PC-9 (cell line): Measurements from ENCODE around the gene ARFGEF3. TPM values are rescaled to one million over a fixed set of nuclear protein-coding genes. Genes with fewer than 3 reads are reported as not detected.

Experiments used
- BruUV-seq: library from RNA; stranded (reverse); fragments of 400-500 nt; replicated peaks from 2 replicates; lab custom pipeline; 2021; lab: Mats Ljungman, UMichigan
- CTCF ChIA-PET: fragments of 300-600 bp; sonication (Branson Sonifier 250); formaldehyde crosslinking; loops from one replicate; lab custom pipeline; 2022; ENCODE audit warnings: antibody characterized with exemption; lab: Charles Lee
- POLR2A ChIA-PET: fragments of 300-600 bp; sonication (Branson Sonifier 250); formaldehyde crosslinking; loops from one replicate; lab custom pipeline; 2022; ENCODE audit warnings: antibody characterized with exemption; ENCODE audit not compliant: unreplicated experiment; lab: Charles Lee
- DNase-seq, 2 experiments: peaks; one replicate each; pipeline versions ENCODE4 v3.0.0 to v3.0.0-alpha.2; 2015 to 2022; ENCODE audit warnings: mixed read lengths in 1 of 2
- H2AFZ ChIP-seq: fragments of 200-600 bp; sonication (generic); 2 replicates; pipeline ENCODE4 v1.8.1; 2017; ENCODE audit warnings: antibody characterized with exemption
- H3F3A ChIP-seq: fragments of 200-600 bp; sonication (generic); 2 replicates; pipeline ENCODE4 v1.8.1; 2017; ENCODE audit warnings: antibody characterized with exemption, mild to moderate bottlenecking, low read depth; ENCODE audit not compliant: insufficient read depth
- H3K27ac ChIP-seq: fragments of 200-600 bp; sonication (generic); 2 replicates; pipeline ENCODE4 v1.6.1; 2016; ENCODE audit warnings: mixed run types
- H3K27me3 ChIP-seq: fragments of 200-600 bp; sonication (generic); 2 replicates; pipeline ENCODE4 v1.6.1; 2016; ENCODE audit warnings: low read depth, mixed run types; ENCODE audit not compliant: insufficient read depth
- H3K36me3 ChIP-seq: fragments of 200-600 bp; sonication (generic); 2 replicates; pipeline ENCODE4 v1.6.1; 2016; ENCODE audit warnings: low read depth, mixed run types
- H3K4me1 ChIP-seq: fragments of 200-600 bp; sonication (generic); replicated peaks from 2 replicates; pipeline ENCODE4 v1.6.1; 2016; ENCODE audit warnings: mixed run types; ENCODE audit not compliant: insufficient read depth
- H3K4me2 ChIP-seq: fragments of 200-600 bp; sonication (generic); 2 replicates; pipeline ENCODE4 v1.6.1; 2017; ENCODE audit warnings: mixed run types
- H3K4me3 ChIP-seq: fragments of 200-600 bp; sonication (generic); 2 replicates; pipeline ENCODE4 v1.6.1; 2016; ENCODE audit warnings: mixed run types
- H3K79me2 ChIP-seq: fragments of 200-600 bp; sonication (generic); 2 replicates; pipeline ENCODE4 v1.6.1; 2017; ENCODE audit warnings: low read depth, mixed run types
- H3K9me2 ChIP-seq: fragments of 200-600 bp; sonication (generic); 2 replicates; pipeline ENCODE4 v1.8.1; 2017; ENCODE audit warnings: mild to moderate bottlenecking; ENCODE audit not compliant: insufficient read depth
- H3K9me3 ChIP-seq: fragments of 200-600 bp; sonication (generic); 2 replicates; pipeline ENCODE4 v1.8.1; 2016; ENCODE audit warnings: low read depth; ENCODE audit not compliant: insufficient read depth
- H4K20me1 ChIP-seq: fragments of 200-600 bp; sonication (generic); 2 replicates; pipeline ENCODE4 v1.8.1; 2017; ENCODE audit not compliant: insufficient read depth
- EZH2 ChIP-seq: fragments of 200-600 bp; sonication (generic); IDR thresholded peaks from 2 replicates; pipeline ENCODE4 v1.8.0; 2017; ENCODE audit warnings: antibody characterized with exemption, low read depth
- intact Hi-C: fragments of 100-400 bp; cut with micrococcal nuclease; formaldehyde crosslinking; loops from one replicate; pipeline ENCODE4 v1.10.0; 2022; ENCODE audit not compliant: unreplicated experiment
- total RNA-seq: library from RNA; stranded (reverse); gene quantifications from 2 replicates; pipeline ENCODE4 v1.2.3, GENCODE V29; 2021
- TF ChIP-seq, protein P1 (sequence below): fragments of 200-600 bp; sonication (generic); conservative IDR thresholded peaks from 2 replicates; pipeline ENCODE4 v1.6.1; 2017; ENCODE audit warnings: mixed run types, antibody characterized with exemption, mild to moderate bottlenecking, moderate library complexity

ARFGEF3 gene
- total RNA-seq, 1 experiment from 2014 or later = 9.9 TPM

DNA sequence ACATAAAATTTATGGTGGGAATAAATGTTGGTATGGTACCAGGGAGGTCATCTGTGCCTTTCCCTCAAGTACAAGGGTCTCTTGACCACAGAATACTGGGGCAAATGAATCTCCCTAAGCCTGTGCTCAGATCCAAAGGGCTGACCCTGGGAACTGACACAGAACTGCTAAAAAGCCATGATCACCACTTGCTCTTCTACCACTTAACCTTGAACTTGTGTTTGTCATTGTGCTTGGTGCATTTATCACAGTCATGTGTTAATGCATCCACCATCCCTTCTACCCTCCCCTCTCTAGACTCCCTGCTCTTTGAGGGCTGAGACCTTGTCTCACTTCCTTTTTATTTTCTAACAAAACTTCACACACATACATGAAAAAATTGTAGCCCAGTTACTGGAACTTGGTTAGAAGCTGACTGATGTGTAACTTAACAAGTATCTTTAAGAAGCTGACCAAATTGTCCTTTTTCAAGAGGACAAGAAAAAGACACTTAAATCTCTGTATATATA is 102.7 kb downstream of the ARFGEF3 start:
- BruUV-seq = no TSS peak
- TF ChIP-seq, protein P1, sequence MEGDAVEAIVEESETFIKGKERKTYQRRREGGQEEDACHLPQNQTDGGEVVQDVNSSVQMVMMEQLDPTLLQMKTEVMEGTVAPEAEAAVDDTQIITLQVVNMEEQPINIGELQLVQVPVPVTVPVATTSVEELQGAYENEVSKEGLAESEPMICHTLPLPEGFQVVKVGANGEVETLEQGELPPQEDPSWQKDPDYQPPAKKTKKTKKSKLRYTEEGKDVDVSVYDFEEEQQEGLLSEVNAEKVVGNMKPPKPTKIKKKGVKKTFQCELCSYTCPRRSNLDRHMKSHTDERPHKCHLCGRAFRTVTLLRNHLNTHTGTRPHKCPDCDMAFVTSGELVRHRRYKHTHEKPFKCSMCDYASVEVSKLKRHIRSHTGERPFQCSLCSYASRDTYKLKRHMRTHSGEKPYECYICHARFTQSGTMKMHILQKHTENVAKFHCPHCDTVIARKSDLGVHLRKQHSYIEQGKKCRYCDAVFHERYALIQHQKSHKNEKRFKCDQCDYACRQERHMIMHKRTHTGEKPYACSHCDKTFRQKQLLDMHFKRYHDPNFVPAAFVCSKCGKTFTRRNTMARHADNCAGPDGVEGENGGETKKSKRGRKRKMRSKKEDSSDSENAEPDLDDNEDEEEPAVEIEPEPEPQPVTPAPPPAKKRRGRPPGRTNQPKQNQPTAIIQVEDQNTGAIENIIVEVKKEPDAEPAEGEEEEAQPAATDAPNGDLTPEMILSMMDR = no peak
- TF ChIP-seq EZH2 = no peak
- DNase-seq = no peak
- Histone ChIP-seq H3K27me3 (no peaks in the 10 kb centered on the region), H3K4me2 (no peak overlapping the region), H2AFZ (no peak overlapping the region), H3K36me3 (peaks cover 21% of the 10 kb centered on the region; the same call in 1 of the 2 replicates), H3K4me1 (no peaks in the 10 kb centered on the region), H3K9me3 (no peaks in the 10 kb centered on the region), H3K27ac (no peak overlapping the region), H3K79me2 (no peaks in the 10 kb centered on the region), H4K20me1 (no peaks in the 10 kb centered on the region; the same call in 1 of the 2 replicates), H3K9me2 (no peaks in the 10 kb centered on the region), H3F3A (no peaks in the 10 kb centered on the region), H3K4me3 (no peak overlapping the region)
- intact Hi-C loops = no loop called here
- ChIA-PET POLR2A (no interaction called here), CTCF (no interaction called here)

DNA sequence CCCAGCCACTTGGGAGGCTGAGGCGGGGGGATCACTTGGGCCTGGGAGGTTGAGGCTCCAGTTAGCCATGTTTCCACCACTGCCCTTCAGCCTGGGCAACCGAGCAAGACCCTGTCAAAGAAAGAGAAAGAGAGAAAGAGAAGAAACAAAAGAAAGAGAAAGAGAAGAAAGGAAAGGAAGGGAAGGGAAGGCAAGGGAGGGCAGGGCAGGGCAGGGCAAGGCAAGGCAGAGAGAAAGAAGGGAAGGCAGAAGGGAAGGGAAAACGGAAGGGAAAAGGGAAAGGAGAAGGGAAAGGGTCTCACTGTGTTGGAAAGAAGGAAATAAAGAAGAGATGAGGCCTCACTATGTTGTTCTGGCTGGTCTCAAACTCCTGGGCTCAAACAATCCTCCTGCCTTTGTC is 104.4 kb downstream of the ARFGEF3 start:
- Histone ChIP-seq H3K4me2 (no peak overlapping the region), H3K9me3 (no peaks in the 10 kb centered on the region), H3K79me2 (no peaks in the 10 kb centered on the region), H3K4me3 (no peak overlapping the region), H3K27me3 (no peaks in the 10 kb centered on the region), H2AFZ (no peak overlapping the region), H3F3A (no peaks in the 10 kb centered on the region), H3K27ac (no peak overlapping the region), H3K36me3 (peaks cover 13% of the 10 kb centered on the region; the same call in 1 of the 2 replicates), H4K20me1 (no peaks in the 10 kb centered on the region; the same call in 1 of the 2 replicates), H3K4me1 (no peaks in the 10 kb centered on the region), H3K9me2 (no peaks in the 10 kb centered on the region)
- ChIA-PET POLR2A (no interaction called here), CTCF (no interaction called here)
- no peak for DNase-seq
- BruUV-seq = no TSS peak
- TF ChIP-seq EZH2 = no peak
- TF ChIP-seq, protein P1 = no peak
- intact Hi-C loops = no loop called here

DNA sequence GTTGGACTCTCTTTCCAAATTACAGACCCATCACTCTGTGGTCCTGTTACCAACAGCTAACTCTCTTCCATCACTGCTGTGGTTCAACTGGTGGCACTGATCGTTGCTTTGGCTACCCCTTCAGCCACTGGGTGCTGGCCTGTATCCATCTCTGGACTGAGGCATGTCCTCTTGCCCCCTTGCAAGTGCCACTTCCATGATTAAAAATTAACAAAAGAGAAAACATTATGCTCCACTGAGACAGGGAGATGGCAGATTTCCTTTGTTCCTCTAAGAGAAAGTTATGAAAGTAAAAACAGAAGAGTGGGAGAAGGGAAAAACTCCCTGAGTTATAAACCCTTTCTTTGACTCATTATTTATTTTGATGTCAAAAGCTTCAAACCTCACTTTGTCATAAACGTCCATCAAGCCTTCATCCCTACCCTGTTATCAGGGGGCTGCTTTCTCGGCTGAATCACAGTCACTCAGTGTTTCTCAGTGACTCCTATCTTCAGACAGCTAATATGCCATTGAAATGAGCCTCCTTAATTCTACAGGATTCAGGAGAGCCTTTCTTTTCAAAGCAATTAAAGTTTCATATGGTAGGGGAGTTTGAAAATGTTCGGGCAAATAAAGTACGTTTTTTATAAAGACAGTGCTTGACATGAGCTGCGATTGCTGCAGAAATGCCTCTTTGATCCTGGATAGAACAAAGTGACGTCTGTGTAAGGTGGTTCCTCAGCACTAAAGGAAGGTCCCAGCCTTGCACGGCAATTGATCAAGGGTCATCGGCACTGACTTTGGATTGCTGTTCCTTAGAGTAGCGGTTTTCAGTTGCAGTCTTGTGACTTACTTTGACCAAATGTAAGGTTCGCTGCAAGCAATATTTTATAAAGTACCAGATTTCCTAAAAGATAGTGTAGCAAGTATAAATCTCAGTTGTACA is 106.5 kb downstream of the ARFGEF3 start:
- Histone ChIP-seq H3K4me3 (no peak overlapping the region), H3K79me2 (no peaks in the 10 kb centered on the region), H3K36me3 (peaks cover 15% of the 10 kb centered on the region; the same call in 1 of the 2 replicates), H4K20me1 (no peaks in the 10 kb centered on the region; the same call in 1 of the 2 replicates), H3K27me3 (no peaks in the 10 kb centered on the region), H3K27ac (no peak overlapping the region), H3F3A (no peaks in the 10 kb centered on the region), H3K4me2 (no peak overlapping the region), H3K9me2 (no peaks in the 10 kb centered on the region), H2AFZ (no peak overlapping the region), H3K9me3 (no peaks in the 10 kb centered on the region), H3K4me1 (no peaks in the 10 kb centered on the region)
- BruUV-seq = no TSS peak
- no peak for TF ChIP-seq EZH2
- TF ChIP-seq, protein P1 = no peak
- intact Hi-C loops = no loop called here
- ChIA-PET POLR2A (interaction anchor here (0.6 kb wide), 1 partner anchor 175 kb away, joined by 3 read pairs; no protein-coding TSS in a partner anchor), CTCF (no interaction called here)
- DNase-seq = no peak
